Osteoblast (primary cell): Measurements from ENCODE around the gene SPTSSB. TPM values are rescaled to one million over a fixed set of nuclear protein-coding genes. Genes with fewer than 3 reads are reported as not detected.

Experiments
- DNase-seq: peaks from one replicate; pipeline ENCODE4 v3.0.0; 2011; ENCODE audit warnings: low spot score, mixed read lengths; ENCODE audit not compliant: insufficient read length; ENCODE audit errors: missing footprints
- H2AFZ ChIP-seq: 2 replicates; pipeline ENCODE4 v1.6.0; 2011; ENCODE audit warnings: mild to moderate bottlenecking, low read length
- H3K27ac ChIP-seq: 2 replicates; pipeline ENCODE4 v1.5.1; 2011; ENCODE audit warnings: mild to moderate bottlenecking, low read depth, low read length, moderate library complexity
- H3K27me3 ChIP-seq: 2 replicates; pipeline ENCODE4 v1.6.0; 2012; ENCODE audit warnings: mild to moderate bottlenecking, control low read depth, inconsistent platforms, low read length, moderate library complexity; ENCODE audit not compliant: insufficient read depth
- H3K36me3 ChIP-seq: 2 replicates; pipeline ENCODE4 v1.5.1; 2011; ENCODE audit warnings: mild to moderate bottlenecking, low read length, control low read depth, moderate library complexity; ENCODE audit not compliant: insufficient read depth
- H3K4me1 ChIP-seq: 2 replicates; pipeline ENCODE4 v1.5.1; 2011; ENCODE audit warnings: mild to moderate bottlenecking, low read length, control low read depth, moderate library complexity; ENCODE audit not compliant: insufficient read depth
- H3K4me2 ChIP-seq: 2 replicates; pipeline ENCODE4 v1.6.0; 2011; ENCODE audit warnings: mild to moderate bottlenecking, low read length; ENCODE audit not compliant: insufficient read depth
- H3K4me3 ChIP-seq: fragments of 200-600 bp; sonication (generic); 3 replicates; pipeline ENCODE4 v1.5.1; 2012; ENCODE audit warnings: mild to moderate bottlenecking, low read length, inconsistent platforms; ENCODE audit not compliant: insufficient read depth
- H3K79me2 ChIP-seq: 2 replicates; pipeline ENCODE4 v1.6.0; 2012; ENCODE audit warnings: mild to moderate bottlenecking, low read length, control low read depth, inconsistent platforms; ENCODE audit not compliant: insufficient read depth
- H3K9me3 ChIP-seq: 2 replicates; pipeline ENCODE4 v1.5.1; 2011; ENCODE audit warnings: low read depth, low read length, control low read depth
- H4K20me1 ChIP-seq: 2 replicates; pipeline ENCODE4 v1.6.0; 2012; ENCODE audit warnings: mild to moderate bottlenecking, low read length, control low read depth; ENCODE audit not compliant: insufficient read depth
- total RNA-seq: library from RNA; depleted of rRNA; stranded (reverse); fragments of >200 nt; gene quantifications from 2 replicates; pipeline ENCODE4 v1.2.3, GENCODE V29; 2012
- TF ChIP-seq, protein P1 (sequence below): IDR thresholded peaks from 2 replicates; pipeline ENCODE4 v1.5.1; 2011; ENCODE audit warnings: mild to moderate bottlenecking, low read depth, low read length, moderate library complexity; ENCODE audit errors: extremely low read depth

Gene SPTSSB
- total RNA-seq, 1 donor = not detected

DNA sequence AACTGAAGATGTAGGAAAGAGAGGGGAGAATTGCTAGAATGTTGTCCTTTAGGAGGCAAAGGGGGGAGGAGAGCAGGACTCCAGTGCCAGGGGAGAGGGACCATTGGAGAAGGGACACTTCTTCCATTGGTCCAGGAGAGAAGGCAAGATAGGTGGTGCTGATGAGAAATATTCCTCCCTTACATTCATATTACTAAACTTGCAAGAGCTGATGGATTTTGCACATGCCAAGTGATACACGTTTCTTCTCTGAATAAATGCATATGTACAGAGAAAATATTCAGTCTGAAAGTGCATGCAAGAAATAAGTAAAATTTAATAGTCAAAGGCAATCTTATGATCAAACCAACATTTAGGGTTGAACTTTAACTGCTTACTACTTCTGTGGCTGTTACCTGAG, 21.5 kb upstream of the SPTSSB start:
- Histone ChIP-seq H3K27me3 (no peaks in the 10 kb centered on the region), H2AFZ (no peak overlapping the region), H3K4me2 (no peak overlapping the region), H4K20me1 (no peaks in the 10 kb centered on the region), H3K79me2 (no peaks in the 10 kb centered on the region), H3K9me3 (no peaks in the 10 kb centered on the region), H3K4me1 (no peaks in the 10 kb centered on the region), H3K36me3 (no peaks in the 10 kb centered on the region), H3K4me3 (no peak overlapping the region), H3K27ac (no peak overlapping the region)
- TF ChIP-seq, protein P1, sequence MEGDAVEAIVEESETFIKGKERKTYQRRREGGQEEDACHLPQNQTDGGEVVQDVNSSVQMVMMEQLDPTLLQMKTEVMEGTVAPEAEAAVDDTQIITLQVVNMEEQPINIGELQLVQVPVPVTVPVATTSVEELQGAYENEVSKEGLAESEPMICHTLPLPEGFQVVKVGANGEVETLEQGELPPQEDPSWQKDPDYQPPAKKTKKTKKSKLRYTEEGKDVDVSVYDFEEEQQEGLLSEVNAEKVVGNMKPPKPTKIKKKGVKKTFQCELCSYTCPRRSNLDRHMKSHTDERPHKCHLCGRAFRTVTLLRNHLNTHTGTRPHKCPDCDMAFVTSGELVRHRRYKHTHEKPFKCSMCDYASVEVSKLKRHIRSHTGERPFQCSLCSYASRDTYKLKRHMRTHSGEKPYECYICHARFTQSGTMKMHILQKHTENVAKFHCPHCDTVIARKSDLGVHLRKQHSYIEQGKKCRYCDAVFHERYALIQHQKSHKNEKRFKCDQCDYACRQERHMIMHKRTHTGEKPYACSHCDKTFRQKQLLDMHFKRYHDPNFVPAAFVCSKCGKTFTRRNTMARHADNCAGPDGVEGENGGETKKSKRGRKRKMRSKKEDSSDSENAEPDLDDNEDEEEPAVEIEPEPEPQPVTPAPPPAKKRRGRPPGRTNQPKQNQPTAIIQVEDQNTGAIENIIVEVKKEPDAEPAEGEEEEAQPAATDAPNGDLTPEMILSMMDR = no peak
- no peak for DNase-seq

DNA sequence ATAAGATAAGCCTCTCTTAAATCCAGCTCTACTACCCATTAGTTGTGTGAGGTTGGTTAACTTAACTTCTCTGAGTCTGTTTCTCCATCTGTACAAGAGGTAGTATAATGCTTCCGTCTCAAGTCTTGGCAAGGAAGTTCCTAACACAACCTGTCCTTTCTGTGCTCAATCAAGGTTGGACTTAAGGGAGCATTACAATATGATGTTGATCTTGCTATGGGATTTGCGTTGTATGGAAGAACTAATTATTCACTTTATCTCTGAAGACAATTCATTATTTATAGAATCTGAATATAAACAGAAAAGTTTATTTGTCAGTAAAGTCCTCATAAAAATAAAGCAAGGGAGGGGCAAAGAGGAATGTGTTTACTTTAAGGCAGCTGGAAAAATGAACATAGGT, 18.9 kb upstream of the SPTSSB start:
- Histone ChIP-seq H4K20me1 (no peaks in the 10 kb centered on the region), H2AFZ (no peak overlapping the region), H3K4me3 (no peak overlapping the region), H3K36me3 (no peaks in the 10 kb centered on the region), H3K4me1 (no peaks in the 10 kb centered on the region), H3K4me2 (no peak overlapping the region), H3K9me3 (no peaks in the 10 kb centered on the region), H3K27me3 (no peaks in the 10 kb centered on the region), H3K79me2 (no peaks in the 10 kb centered on the region), H3K27ac (no peak overlapping the region)
- DNase-seq = no peak
- TF ChIP-seq, protein P1 = no peak

DNA sequence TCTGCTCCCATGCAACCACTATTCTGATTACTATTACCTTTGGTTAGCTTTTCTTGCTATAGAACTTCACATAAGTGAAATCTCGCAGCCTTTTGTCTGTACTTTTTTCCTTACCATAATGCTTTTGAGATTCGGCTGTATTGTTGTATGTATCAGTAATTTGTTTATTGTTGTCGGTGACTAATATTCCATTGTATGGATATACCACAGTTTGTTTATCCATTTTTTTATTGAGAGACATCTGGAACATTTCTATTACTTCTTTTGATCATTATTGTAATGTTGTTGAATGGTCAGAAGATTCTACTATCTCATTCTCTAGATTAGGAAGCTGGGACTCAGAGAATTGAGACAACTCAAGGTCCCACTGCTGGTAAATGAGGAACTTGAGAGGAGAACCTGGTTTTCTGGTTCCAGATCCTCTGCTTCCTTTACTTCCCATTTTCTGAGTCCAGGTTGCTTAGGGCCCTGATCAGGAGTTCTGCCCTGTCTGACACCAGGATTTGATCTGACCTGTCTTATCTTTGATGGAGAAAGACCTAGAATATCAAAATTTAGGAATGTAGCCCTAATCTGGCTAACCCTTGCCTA, 18.2 kb upstream of the SPTSSB start:
- no peaks in the 10 kb centered on the region for H3K79me2 ChIP-seq
- H3K4me3 ChIP-seq = no peak overlapping the region
- no peaks in the 10 kb centered on the region for H4K20me1 ChIP-seq
- no peak overlapping the region for H3K4me2 ChIP-seq
- TF ChIP-seq, protein P1 = no peak
- DNase-seq = no peak
- H3K9me3 ChIP-seq = no peaks in the 10 kb centered on the region
- H3K27me3 ChIP-seq = no peaks in the 10 kb centered on the region
- no peak overlapping the region for H3K27ac ChIP-seq
- no peak overlapping the region for H2AFZ ChIP-seq
- H3K36me3 ChIP-seq = no peaks in the 10 kb centered on the region
- H3K4me1 ChIP-seq = no peaks in the 10 kb centered on the region

DNA sequence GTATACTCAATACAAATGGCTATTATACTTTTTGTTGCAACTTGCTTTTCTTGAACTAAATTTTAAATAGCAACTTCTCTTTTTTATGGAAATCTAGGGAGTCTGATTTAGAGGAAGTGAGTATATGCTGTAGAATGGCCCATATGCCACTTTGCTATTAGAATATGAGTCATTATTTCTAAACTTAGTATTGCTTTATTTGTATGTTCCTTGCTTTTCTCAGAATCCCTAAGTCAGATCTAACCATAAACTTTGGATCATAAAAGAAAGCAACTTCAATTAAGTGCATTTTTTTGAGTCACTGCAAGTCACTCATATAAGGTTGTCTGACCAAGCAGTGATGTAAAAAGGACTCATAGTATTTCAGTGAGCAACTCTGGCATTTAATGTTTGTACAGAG, 17.5 kb upstream of the SPTSSB start:
- no peak for DNase-seq
- Histone ChIP-seq H4K20me1 (no peaks in the 10 kb centered on the region), H3K27ac (no peak overlapping the region), H3K4me3 (no peak overlapping the region), H3K4me2 (no peak overlapping the region), H2AFZ (no peak overlapping the region), H3K27me3 (no peaks in the 10 kb centered on the region), H3K4me1 (no peaks in the 10 kb centered on the region), H3K79me2 (no peaks in the 10 kb centered on the region), H3K36me3 (no peaks in the 10 kb centered on the region), H3K9me3 (no peaks in the 10 kb centered on the region)
- TF ChIP-seq, protein P1 = no peak
